ENCODE data around the gene PRSS57.

Gene PRSS57

GRCh38 chr19:648904-649801, 46.1 kb downstream of the PRSS57 start:
- no peak for DNase-seq

- no peak for DNase-seq
Measured at GRCh38 chr19:648305-648704, 46.9 kb downstream of the PRSS57 start.

GRCh38 chr19:647566-648284, 47.5 kb downstream of the PRSS57 start:
- no peak for DNase-seq

DNA sequence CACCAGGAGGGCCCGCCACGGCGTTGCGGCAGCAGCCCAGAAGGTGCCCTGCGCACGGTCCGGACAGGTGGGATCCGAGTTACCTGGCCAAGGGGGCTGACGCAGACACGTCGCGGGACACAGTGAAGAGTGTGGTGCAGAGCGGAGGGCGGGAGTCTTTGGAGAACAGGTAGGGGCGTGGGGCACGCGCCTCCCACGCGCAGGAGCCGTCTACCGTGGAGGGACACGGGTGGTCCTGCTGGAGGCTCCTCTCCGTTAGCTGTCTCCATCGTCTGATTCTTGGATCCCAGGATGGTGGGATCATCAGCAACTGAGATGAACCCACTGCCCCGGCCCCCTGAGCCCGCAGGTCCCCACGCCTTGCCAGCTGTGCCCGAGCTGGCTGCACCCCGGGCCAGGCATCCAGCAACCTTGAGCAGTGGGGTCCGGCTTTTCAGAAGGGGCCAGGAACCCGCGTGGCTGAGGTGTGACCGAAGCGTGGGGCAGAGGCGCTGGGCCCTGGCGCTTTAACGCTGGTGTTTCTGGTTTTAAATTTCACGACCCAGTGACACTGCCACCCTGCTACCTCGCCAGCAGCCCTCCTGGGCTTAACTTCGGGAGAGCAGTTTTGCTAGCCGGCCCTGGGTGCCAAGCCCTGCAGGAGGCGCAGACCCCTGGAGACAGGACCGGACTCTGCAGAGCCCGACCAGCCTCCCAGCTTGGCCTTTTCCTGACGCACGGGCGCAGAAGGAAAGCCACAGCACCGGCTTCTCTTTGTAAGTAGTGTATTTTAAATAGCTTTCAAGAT, 48.3 kb downstream of the PRSS57 start:
- no peak for DNase-seq

DNA sequence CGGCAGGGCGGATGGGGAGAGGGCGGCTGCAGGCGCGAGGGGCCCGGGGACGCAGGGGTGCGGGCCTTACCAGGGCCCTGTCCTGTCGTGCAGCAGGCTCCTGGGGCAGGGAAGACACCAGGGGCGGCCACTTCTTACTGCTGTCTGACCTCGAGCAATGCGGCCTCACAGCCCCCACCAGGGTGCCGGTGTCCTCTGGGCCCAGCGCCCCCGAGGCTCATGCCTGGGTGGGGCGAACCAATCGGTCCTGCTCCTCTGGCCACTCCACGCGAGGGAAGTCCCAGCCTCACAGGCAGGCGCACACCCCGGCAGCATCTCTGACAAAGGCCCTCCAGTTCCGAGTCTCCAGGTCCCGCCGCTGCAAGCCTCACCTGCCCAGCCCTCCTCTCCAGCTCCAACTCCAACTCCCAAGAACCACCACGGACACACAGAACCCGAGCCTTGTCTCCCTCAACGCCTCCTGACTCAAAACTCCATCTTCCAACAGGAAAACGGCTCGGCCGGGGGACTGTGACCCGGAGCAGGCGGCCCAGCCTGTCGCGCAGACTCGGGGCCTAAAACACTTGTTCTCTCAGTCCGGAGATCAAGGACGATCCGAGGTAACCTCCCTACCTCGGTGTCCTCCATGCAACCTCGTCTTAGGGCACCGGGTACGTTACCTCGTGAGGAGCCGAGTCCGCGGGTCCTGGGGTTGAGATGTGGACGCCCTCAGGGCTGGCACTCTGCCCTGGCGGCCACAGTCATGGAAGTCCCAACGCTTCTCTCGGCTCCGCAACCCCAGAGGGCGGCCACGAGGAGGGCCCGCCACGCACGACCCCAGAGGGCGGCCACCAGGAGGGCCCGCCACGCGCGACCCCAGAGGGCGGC, 49.1 kb downstream of the PRSS57 start:
- DNase-seq: no peak

GRCh38 chr19:644789-645188, 50.5 kb downstream of the PRSS57 start:
- DNase-seq: no peak

GRCh38 chr19:644363-644762, 50.9 kb downstream of the PRSS57 start:
- DNase-seq: no peak

DNA sequence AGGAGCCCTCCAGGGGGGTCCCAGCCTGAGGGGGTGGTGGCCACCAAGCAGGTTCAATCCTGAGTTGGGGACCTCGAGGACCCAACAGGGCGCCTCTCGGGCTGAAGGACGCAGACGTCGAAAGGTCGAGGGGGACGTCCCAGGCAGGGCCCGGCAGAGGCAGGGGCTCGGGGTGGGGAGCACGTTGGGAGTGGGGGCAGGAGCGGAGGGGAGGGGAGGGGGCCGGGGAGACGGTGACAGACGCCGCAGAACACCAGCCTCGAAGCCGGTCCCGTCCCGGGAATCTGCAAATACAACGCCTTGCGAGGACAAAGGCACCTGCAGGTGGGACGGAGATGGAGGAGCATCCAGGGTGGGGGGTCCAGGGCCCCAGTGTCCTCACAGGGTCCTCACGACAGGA, 51.5 kb downstream of the PRSS57 start:
- no peak for DNase-seq

- DNase-seq: no peak
Measured at GRCh38 chr19:642767-643727, 52.2 kb downstream of the PRSS57 start.

DNA sequence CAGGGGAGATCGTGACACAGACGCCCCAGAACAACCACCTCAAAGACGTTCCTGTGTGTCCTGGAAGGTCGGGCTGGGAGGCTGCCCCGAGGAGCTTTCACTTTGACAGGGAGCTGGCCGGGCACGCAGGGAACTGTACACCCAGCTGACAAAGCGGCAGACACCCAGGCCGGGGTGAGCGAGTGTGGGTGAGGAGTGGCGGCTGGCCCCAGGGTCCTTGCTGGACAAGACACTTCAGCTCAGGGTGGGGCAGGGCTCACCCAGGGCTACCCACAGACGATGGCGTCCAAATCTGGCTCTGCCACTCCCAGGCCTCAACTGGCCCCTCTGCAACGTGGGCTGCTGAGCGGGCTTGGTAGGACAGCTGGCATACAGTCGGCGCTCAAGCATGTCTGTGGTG, 53.5 kb downstream of the PRSS57 start:
- no peak for DNase-seq

DNA sequence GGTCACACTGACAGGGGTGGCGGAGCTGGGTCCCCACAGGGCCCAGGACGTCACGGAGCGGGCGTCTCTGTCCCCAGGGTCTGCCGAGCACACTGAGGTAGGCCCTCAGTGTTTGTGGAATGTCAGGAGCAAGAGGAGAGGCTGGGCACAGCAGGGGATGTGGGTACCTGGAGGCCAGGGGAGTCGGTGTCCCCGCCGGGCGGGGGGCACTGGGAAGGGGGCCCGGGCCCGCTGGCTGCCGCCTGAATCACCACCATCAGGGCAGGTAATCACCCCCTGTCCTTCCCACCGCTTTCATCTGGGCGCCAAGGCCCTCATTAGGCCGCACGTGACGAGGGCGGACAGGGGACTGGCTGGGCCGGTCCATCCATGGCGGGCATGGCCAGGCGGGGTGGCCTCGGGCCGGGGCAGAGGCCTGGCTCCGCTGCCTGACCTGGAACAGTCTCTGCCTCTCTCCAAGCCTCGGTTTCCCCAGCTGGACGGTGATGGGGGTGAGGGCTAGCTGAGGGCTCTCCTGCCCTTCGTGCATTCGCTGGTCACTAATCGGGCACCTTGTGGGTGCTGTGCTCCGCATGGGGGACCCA, 54.6 kb downstream of the PRSS57 start:
- DNase-seq: no peak

GRCh38 chr19:640161-640558, 55.1 kb downstream of the PRSS57 start:
- DNase-seq: no peak

DNA sequence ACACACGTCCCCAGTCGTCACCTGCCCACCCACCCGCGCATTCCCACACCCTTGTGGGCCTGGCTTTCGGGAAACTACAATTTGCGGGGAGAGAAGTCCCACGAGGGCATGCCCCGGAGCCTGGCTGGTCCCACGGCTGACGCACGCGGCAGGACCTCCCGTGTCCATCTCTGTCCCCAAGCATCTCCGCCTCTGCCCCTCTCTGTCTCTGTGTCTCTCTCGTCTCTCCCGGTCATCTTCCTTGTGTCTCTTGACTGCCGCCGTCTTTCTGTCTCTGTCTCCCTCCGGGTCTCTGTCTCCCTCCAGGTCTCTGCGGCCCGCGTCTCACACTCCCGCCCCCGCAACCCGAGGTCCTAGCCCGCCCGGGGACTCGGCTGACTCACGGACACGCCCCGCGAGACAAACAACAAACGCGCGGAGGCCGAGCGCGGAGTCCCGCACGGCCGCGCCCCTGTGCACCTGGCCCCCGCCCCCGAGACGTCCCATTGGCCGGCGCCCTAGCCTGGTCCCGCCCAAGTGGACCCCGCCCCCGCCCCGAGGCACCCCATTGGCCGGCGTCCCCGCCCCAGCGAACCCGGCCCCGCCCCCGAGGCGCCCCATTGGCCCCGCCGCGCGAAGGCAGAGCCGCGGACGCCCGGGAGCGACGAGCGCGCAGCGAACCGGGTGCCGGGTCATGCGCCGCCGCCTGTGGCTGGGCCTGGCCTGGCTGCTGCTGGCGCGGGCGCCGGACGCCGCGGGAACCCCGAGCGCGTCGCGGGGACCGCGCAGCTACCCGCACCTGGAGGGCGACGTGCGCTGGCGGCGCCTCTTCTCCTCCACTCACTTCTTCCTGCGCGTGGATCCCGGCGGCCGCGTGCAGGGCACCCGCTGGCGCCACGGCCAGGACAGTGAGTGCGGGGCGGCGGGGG, 55.7 kb downstream of the PRSS57 start, which contains the start of gene FGF22:
Gene FGF22 (plus strand): TSS at position 627 of the 908 bp plus-strand sequence. CDS start 47 bp downstream, at position 674.
- peak; percentile 64 for DNase-seq

DNA sequence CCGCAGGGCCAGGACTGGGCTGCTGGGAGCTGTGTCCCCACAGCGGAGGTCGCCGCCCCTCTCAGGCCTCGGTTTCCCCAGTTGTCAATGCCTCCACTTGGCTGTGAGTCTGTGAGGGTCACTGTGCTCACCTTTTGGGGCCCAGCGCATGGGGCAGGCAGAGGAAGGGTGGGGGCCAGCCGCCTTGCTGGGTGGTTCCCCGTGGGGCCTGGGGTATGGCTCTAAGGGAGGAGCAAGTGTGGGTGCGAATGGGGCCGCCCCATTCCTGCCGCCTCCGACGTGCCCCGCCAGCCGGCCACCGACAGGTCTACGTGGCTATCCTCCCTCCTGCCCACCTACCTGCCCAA, 56.4 kb downstream of the PRSS57 start:
- no peak for DNase-seq
